IMR-90 (cell line): ENCODE measurements around the gene LRRC14B.

ENCODE experiments used
- CEBPB ChIP-seq: IDR thresholded peaks from 2 replicates; pipeline ENCODE4 v1.6.1; 2012; ENCODE audit warnings: low read depth, low read length, improper control_type of control experiment
- RAD21 ChIP-seq: IDR thresholded peaks from 2 replicates; pipeline ENCODE4 v1.6.1; 2012; ENCODE audit warnings: low read length, improper control_type of control experiment
- TF ChIP-seq, protein P1 (sequence below): fragments of 150-350 bp; IDR thresholded peaks from 2 replicates; pipeline ENCODE4 v1.6.1; 2016; ENCODE audit warnings: low read depth, mild to moderate bottlenecking, low read length, moderate library complexity, borderline replicate concordance
- TF ChIP-seq, protein P2 (sequence below): conservative IDR thresholded peaks from 2 replicates; pipeline ENCODE4 v1.5.1; 2012; ENCODE audit warnings: mild to moderate bottlenecking, low read depth, low read length, improper control_type of control experiment

DNA sequence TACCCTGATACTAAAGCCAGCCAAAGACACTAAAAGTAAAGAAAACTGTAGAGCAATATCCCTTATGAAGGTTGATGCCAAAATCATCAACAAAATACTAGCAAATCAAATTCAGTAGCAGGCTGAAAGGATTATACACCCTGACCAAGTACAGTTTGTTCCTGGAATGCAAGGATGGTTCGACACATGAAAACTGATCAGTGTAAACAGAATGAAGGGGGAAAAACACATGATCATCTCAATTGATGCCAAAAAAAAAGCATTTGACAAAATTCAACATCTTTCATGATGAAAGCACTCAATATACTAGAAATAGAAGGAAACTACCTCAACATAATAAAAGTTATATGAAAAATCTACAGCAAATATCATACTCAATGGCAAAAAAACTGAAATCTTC lies 43.5 kb upstream of the LRRC14B start:
- TF ChIP-seq, protein P1, sequence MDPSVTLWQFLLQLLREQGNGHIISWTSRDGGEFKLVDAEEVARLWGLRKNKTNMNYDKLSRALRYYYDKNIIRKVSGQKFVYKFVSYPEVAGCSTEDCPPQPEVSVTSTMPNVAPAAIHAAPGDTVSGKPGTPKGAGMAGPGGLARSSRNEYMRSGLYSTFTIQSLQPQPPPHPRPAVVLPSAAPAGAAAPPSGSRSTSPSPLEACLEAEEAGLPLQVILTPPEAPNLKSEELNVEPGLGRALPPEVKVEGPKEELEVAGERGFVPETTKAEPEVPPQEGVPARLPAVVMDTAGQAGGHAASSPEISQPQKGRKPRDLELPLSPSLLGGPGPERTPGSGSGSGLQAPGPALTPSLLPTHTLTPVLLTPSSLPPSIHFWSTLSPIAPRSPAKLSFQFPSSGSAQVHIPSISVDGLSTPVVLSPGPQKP, result no peak
- TF ChIP-seq, protein P2, sequence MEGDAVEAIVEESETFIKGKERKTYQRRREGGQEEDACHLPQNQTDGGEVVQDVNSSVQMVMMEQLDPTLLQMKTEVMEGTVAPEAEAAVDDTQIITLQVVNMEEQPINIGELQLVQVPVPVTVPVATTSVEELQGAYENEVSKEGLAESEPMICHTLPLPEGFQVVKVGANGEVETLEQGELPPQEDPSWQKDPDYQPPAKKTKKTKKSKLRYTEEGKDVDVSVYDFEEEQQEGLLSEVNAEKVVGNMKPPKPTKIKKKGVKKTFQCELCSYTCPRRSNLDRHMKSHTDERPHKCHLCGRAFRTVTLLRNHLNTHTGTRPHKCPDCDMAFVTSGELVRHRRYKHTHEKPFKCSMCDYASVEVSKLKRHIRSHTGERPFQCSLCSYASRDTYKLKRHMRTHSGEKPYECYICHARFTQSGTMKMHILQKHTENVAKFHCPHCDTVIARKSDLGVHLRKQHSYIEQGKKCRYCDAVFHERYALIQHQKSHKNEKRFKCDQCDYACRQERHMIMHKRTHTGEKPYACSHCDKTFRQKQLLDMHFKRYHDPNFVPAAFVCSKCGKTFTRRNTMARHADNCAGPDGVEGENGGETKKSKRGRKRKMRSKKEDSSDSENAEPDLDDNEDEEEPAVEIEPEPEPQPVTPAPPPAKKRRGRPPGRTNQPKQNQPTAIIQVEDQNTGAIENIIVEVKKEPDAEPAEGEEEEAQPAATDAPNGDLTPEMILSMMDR, result no peak
- TF ChIP-seq RAD21 (no peak), CEBPB (no peak)
